ENCODE measurements around the gene SMARCD2. TPM values are rescaled to one million over a fixed set of nuclear protein-coding genes. Genes with fewer than 3 reads are reported as not detected.
A peak's percentile ranks its signal among the peaks of the same experiment; 100 is the strongest.

SMARCD2 gene
- total RNA-seq, 1 experiment from 2014 or later = 50.6 TPM

DNA sequence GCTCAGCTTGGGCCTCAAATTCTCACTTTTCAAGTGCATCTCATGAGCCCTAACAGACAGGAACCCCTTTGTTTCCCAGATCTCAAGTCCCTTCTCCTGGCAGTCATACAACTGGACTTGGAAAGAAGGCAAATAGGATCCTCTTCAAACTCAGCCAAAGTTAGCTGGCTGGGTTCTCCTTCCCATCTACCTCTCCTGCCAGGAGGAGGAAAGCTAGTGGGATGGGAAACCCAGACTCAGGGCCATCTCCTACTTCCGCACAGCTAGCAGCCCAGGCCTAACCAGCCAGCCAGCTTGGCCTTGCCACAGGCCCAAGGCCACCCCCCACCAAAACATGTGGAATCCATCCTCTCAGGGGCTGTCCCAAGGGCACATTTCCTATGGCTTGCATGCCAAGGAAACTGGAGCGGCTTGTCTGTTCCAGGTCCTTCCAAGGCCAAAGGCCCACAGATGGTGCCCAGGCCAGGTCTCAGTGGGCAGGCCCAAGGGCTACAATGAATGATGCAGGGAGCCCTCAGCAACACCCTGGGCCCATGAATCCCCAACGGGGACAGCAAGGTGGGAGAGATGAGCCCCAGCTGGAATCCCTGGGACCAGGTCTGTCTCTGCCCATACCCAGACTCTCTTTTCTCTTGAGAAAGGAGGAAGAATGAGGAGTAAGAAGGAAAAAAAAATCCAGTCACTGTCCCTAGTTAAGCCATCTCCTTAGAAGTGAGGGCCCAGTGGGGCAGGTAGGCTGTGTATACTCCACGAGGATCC, 1.7 kb downstream of the SMARCD2 start:
- Mint-ChIP-seq H3K4me3 (ENCODE audit: low read depth, unreplicated experiment) (peak overlapping the region; percentile 84), H3K4me1 (ENCODE audit: low read depth, unreplicated experiment) (peaks cover 11% of the 10 kb centered on the region), H3K27ac (ENCODE audit: unreplicated experiment) (peak overlapping the region; percentile 77), H3K9me3 (ENCODE audit: low read depth, unreplicated experiment) (no peaks in the 10 kb centered on the region), H3K36me3 (ENCODE audit: insufficient read depth, unreplicated experiment) (peaks cover 33% of the 10 kb centered on the region), H3K27me3 (ENCODE audit: unreplicated experiment) (no peaks in the 10 kb centered on the region)
- BruUV-seq (replicated peaks) = TSS peak; percentile 21
- CTCF ChIA-PET = interaction anchor here (1.2 kb wide), 1 partner anchor 66 kb away, joined by 3 read pairs; no protein-coding TSS in a partner anchor
- TF ChIP-seq, protein P1, sequence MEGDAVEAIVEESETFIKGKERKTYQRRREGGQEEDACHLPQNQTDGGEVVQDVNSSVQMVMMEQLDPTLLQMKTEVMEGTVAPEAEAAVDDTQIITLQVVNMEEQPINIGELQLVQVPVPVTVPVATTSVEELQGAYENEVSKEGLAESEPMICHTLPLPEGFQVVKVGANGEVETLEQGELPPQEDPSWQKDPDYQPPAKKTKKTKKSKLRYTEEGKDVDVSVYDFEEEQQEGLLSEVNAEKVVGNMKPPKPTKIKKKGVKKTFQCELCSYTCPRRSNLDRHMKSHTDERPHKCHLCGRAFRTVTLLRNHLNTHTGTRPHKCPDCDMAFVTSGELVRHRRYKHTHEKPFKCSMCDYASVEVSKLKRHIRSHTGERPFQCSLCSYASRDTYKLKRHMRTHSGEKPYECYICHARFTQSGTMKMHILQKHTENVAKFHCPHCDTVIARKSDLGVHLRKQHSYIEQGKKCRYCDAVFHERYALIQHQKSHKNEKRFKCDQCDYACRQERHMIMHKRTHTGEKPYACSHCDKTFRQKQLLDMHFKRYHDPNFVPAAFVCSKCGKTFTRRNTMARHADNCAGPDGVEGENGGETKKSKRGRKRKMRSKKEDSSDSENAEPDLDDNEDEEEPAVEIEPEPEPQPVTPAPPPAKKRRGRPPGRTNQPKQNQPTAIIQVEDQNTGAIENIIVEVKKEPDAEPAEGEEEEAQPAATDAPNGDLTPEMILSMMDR (IDR thresholded peaks at IDR 0.05; ENCODE audit: unreplicated experiment) = no peak
- no peak for DNase-seq
- intact Hi-C loops (cut with micrococcal nuclease; ENCODE audit: unreplicated experiment) = no loop called here

DNA sequence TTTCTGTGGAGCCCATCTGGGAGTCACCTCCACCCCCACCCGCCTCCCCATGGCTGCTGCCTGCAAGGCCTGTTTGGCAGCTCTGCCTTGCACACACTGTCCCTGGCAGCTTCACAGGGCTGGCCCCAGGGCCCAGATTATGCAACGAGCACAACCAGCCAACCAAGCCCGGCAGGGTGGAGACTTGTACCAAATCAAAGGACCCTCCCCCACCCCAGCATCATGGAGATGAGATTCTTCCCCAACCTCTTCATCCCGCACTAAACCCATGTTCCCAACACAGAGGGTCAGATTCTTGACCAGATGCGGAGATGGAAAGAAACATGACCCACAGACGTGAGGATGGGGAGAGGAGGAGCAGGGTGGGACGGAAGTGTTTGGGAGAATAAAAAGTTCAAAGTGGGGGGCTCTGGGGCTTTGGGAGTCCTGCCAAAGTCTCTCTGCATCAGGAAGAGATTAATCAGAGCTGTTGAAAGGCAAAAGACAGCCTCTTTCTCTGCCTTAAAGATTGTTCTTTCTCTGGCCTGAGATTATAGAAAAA, 3.8 kb downstream of the SMARCD2 start:
- H3K4me3 Mint-ChIP-seq (ENCODE audit: low read depth, unreplicated experiment) = no peak overlapping the region
- CTCF ChIA-PET = interaction anchor here (0.5 to 1.2 kb wide), 5 partner anchors 11 to 1565 kb away, joined by 3 to 5 read pairs (median 3); no protein-coding TSS in a partner anchor
- no peak overlapping the region for H3K27ac Mint-ChIP-seq (ENCODE audit: unreplicated experiment)
- peaks cover 22% of the 10 kb centered on the region for H3K4me1 Mint-ChIP-seq (ENCODE audit: low read depth, unreplicated experiment)
- TF ChIP-seq, protein P1 (IDR thresholded peaks at IDR 0.05; ENCODE audit: unreplicated experiment) = no peak
- no peaks in the 10 kb centered on the region for H3K27me3 Mint-ChIP-seq (ENCODE audit: unreplicated experiment)
- H3K36me3 Mint-ChIP-seq (ENCODE audit: insufficient read depth, unreplicated experiment) = peaks cover 42% of the 10 kb centered on the region
- BruUV-seq (replicated peaks) = no TSS peak
- DNase-seq = peak; percentile 51
- intact Hi-C loops (cut with micrococcal nuclease; ENCODE audit: unreplicated experiment) = no loop called here
- H3K9me3 Mint-ChIP-seq (ENCODE audit: low read depth, unreplicated experiment) = no peaks in the 10 kb centered on the region

DNA sequence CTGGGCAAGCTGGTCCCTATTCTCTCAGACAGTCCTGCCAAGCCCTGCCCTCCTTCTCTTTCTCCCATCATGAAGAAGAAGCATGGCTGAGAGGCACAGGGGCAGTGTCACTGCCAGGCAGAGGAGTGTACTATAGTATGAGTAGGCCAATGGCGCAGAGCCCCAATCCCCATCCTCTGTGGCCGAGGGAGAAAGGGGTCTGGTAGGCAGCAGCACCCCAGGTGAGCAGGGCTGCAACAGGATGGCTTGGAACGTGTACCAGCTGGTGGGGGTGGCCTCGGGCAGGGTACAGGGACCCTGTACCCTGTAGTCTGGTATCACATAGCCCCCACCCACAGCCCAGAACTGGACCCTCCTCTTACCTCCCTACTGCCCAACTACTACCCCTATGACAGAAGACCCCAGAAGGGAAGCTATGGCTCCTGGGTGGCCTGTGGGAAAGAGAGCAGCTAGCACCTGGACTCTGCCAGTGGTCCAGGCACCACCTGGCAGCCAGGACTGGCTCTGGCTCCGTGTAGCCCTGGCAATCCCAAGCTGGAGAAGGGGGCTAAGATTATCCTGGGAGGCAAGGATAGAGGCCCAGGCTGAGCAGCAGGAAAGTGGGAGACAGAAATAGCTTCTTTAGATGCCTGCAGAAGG, 4.4 kb downstream of the SMARCD2 start:
- TF ChIP-seq, protein P1 (IDR thresholded peaks at IDR 0.05; ENCODE audit: unreplicated experiment) = no peak
- H3K4me1 Mint-ChIP-seq (ENCODE audit: low read depth, unreplicated experiment) = peaks cover 22% of the 10 kb centered on the region
- no peak overlapping the region for H3K27ac Mint-ChIP-seq (ENCODE audit: unreplicated experiment)
- no peaks in the 10 kb centered on the region for H3K9me3 Mint-ChIP-seq (ENCODE audit: low read depth, unreplicated experiment)
- CTCF ChIA-PET = interaction anchor here (0.5 to 1.2 kb wide), 3 partner anchors 10 to 1011 kb away, joined by 3 to 5 read pairs (median 3); no protein-coding TSS in a partner anchor
- peaks cover 36% of the 10 kb centered on the region for H3K36me3 Mint-ChIP-seq (ENCODE audit: insufficient read depth, unreplicated experiment)
- no peak overlapping the region for H3K4me3 Mint-ChIP-seq (ENCODE audit: low read depth, unreplicated experiment)
- intact Hi-C loops (cut with micrococcal nuclease; ENCODE audit: unreplicated experiment) = no loop called here
- no TSS peak for BruUV-seq (replicated peaks)
- H3K27me3 Mint-ChIP-seq (ENCODE audit: unreplicated experiment) = no peaks in the 10 kb centered on the region
- DNase-seq = no peak

DNA sequence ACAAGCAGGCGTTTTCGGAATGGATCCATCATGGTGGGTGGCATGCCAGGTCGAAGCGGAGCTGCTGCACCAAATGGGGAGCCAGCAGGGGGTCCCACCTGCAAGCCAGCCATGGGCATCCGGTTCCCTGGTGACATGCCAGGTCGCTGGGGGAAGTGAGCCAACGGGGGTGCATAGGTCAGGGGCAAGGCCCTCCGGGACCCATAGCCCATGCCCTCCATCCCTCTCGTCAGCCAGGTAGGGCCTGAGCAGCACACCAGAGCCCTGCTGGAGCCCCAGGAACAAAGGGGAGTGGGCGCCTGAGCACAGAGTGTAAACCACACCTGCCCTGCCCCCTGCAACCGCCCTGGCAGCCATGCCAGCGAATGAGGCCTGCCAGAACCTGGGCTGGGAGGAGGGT, 5.0 kb downstream of the SMARCD2 start:
- CTCF ChIA-PET = no interaction called here
- no peak overlapping the region for H3K27ac Mint-ChIP-seq (ENCODE audit: unreplicated experiment)

More for the DNA sequence above, 5.0 kb downstream of the SMARCD2 start:
- intact Hi-C loops (cut with micrococcal nuclease; ENCODE audit: unreplicated experiment) = no loop called here
- TF ChIP-seq, protein P1 (IDR thresholded peaks at IDR 0.05; ENCODE audit: unreplicated experiment) = no peak
- no peak overlapping the region for H3K4me3 Mint-ChIP-seq (ENCODE audit: low read depth, unreplicated experiment)
- H3K9me3 Mint-ChIP-seq (ENCODE audit: low read depth, unreplicated experiment) = no peaks in the 10 kb centered on the region
- BruUV-seq (replicated peaks) = no TSS peak
- H3K4me1 Mint-ChIP-seq (ENCODE audit: low read depth, unreplicated experiment) = peaks cover 22% of the 10 kb centered on the region
- H3K27me3 Mint-ChIP-seq (ENCODE audit: unreplicated experiment) = no peaks in the 10 kb centered on the region
- DNase-seq = no peak
- peaks cover 31% of the 10 kb centered on the region for H3K36me3 Mint-ChIP-seq (ENCODE audit: insufficient read depth, unreplicated experiment)
